Measurements from ENCODE around the gene OTX2.

GRCh38 chr14:56801920-56802319, 8.4 kb downstream of the OTX2 start:
- TF ChIP-seq POLR2A (IDR thresholded peaks at IDR 0.05) (no peak), CTCF (IDR thresholded peaks at IDR 0.05) (no peak)

Measured in esophagus squamous epithelium (tissue), 4 donors.